Pulmonary artery endothelial cell (primary cell): Measurements from ENCODE around the gene ADSL. TPM values are rescaled to one million over a fixed set of nuclear protein-coding genes. Genes with fewer than 3 reads are reported as not detected.

ENCODE experiments used
- DNase-seq: peaks from one replicate; pipeline ENCODE4 v3.0.0-alpha.2; 2011; ENCODE audit warnings: low read depth, low spot score
- total RNA-seq: library from RNA; depleted of rRNA; stranded (reverse); fragments of >200 nt; gene quantifications from 2 replicates; pipeline ENCODE4 v1.2.3, GENCODE V29; 2014

Gene ADSL
- total RNA-seq, 1 donor from 2014 or later = 172 TPM

DNA sequence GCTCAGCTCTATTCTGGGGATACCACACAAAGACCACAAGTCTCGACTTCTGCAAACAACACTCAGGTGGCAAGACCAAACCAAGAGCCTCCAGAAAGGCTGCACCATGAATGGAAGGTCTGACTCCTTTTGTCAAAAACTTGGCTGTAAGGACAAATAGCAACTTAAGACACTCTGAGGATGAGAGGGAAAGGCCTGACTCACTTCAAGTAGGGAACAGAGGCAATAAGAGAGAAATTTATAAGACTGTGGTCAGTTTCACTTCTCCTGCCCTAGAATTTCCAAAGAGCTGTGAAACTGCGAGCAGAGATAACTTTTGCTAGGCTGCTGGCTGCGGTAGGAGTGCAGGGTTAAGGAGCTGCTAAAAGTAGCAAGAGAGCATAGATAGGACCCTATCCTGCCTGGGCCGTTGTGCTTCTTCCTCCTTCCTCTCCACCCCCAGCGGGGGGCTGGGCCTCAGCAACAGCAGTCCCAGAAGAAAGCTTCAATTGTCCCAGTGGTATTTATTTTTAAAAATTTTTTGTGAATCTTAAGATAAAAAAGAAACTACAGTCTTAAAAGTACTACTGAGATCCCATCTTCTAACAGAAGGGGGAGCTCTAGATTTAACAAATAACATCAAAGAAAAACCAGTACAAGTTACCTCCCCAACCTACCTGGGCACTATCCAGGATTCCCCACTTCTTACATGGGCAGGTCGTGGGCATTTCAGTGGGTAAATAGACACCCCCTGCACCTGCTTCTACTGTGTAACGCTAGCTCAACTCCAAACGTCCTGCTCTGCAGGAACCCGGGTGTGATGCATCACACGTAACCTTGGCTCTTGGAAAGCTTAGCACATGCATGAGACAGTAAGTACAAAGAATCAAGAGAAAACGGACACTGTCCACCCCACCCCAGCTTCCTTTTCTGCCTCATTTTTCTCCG is 90.5 kb downstream of the ADSL start:
- no peak for DNase-seq

Other genes starting within 250 kb of the ADSL start
- 13.3 and 23.0 TPM in 2 replicates for gene TNRC6B, start 168.6 kb upstream of the ADSL start, total RNA-seq
- 59.4 and 61.3 TPM in 2 replicates for gene SGSM3, start 24.1 kb downstream of the ADSL start, total RNA-seq